ENCODE measurements around the gene CXCR5. TPM values are rescaled to one million over a fixed set of nuclear protein-coding genes. Genes with fewer than 3 reads are reported as not detected.

Gene CXCR5
- total and polyA plus RNA-seq, 4 donors: 0.06 to 0.92 TPM; not detected in 2

GRCh38 chr11:118914178-118914918, 30.7 kb downstream of the CXCR5 start:
- Histone ChIP-seq H3K27me3 (ENCODE audit: control insufficient read depth in 4 of 4, insufficient read depth in 4 of 4, low read length in 3 of 4) (no peaks in the 10 kb centered on the region), H3K4me3 (ENCODE audit: low read depth in 1 of 3, low read length in 3 of 3) (no peak overlapping the region), H3K4me1 (ENCODE audit: control insufficient read depth in 4 of 4, insufficient read depth in 4 of 4, low read length in 3 of 4) (peaks cover 36 to 94% (median 65%) of the 10 kb centered on the region in 4 donors), H3K9me3 (ENCODE audit: control insufficient read depth in 4 of 4, low read length in 3 of 4) (no peaks in the 10 kb centered on the region), H3K9ac (ENCODE audit: low read depth in 1 of 2, low read length in 2 of 2) (no peak overlapping the region), H3K36me3 (ENCODE audit: control insufficient read depth in 4 of 4, insufficient read depth in 3 of 4, low read depth in 1 of 4, low read length in 3 of 4) (no peaks in the 10 kb centered on the region), H3K27ac (ENCODE audit: low read depth in 1 of 2, low read length in 2 of 2) (peak overlapping the region; percentile 75 to 76)
- WGBS: 52% methylated on average over 15 of the region's 15 CpGs
- no peak for DNase-seq (ENCODE audit: low spot score)
- TF ChIP-seq, protein P1, sequence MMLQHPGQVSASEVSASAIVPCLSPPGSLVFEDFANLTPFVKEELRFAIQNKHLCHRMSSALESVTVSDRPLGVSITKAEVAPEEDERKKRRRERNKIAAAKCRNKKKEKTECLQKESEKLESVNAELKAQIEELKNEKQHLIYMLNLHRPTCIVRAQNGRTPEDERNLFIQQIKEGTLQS (IDR thresholded peaks at IDR 0.05): no peak
- TF ChIP-seq RXRA (IDR thresholded peaks at IDR 0.05): peak in 1 of 2 donors; percentile 13

DNA sequence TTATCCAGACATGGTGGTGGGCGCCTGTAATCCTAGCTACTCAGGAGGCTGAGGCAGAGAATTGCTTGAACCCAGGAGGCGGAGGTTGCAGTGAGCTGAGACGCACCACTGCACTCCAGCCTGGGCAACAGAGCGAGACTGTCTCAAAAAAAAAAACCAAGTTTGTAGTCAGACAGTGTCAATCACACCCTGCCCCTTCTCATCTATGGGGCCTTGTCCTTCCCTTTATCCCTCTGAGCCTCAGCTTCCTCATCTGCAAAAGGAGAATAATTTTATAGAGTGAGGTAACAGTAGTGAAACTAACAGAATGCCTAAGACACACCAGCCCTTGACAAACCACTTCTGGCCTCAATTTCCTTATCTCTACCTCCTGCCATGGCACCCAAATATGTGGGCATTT, 31.3 kb downstream of the CXCR5 start:
- H3K9ac ChIP-seq (ENCODE audit: low read depth in 1 of 2, low read length in 2 of 2): no peak overlapping the region
- WGBS: 85% methylated on average over 4 of the region's 4 CpGs
- DNase-seq (ENCODE audit: low spot score): no peak
- H3K36me3 ChIP-seq (ENCODE audit: control insufficient read depth in 4 of 4, insufficient read depth in 3 of 4, low read depth in 1 of 4, low read length in 3 of 4): no peaks in the 10 kb centered on the region
- H3K4me3 ChIP-seq (ENCODE audit: low read depth in 1 of 3, low read length in 3 of 3): no peak overlapping the region
- peak overlapping the region; percentile 76 to 94 for H3K27ac ChIP-seq (ENCODE audit: low read depth in 1 of 2, low read length in 2 of 2)
- H3K27me3 ChIP-seq (ENCODE audit: control insufficient read depth in 4 of 4, insufficient read depth in 4 of 4, low read length in 3 of 4): no peaks in the 10 kb centered on the region
- TF ChIP-seq RXRA (IDR thresholded peaks at IDR 0.05): peak in 1 of 2 donors; percentile 1
- TF ChIP-seq YY1 (IDR thresholded peaks at IDR 0.05): no peak
- no peaks in the 10 kb centered on the region for H3K9me3 ChIP-seq (ENCODE audit: control insufficient read depth in 4 of 4, low read length in 3 of 4)
- peaks cover 34 to 94% (median 71%) of the 10 kb centered on the region in 4 donors for H3K4me1 ChIP-seq (ENCODE audit: control insufficient read depth in 4 of 4, insufficient read depth in 4 of 4, low read length in 3 of 4)

- Histone ChIP-seq H3K27ac (ENCODE audit: low read depth in 1 of 2, low read length in 2 of 2) (peak overlapping the region; percentile 28 to 94), H3K4me3 (ENCODE audit: low read depth in 1 of 3, low read length in 3 of 3) (no peak overlapping the region), H3K9me3 (ENCODE audit: control insufficient read depth in 4 of 4, low read length in 3 of 4) (no peaks in the 10 kb centered on the region), H3K36me3 (ENCODE audit: control insufficient read depth in 4 of 4, insufficient read depth in 3 of 4, low read depth in 1 of 4, low read length in 3 of 4) (no peaks in the 10 kb centered on the region), H3K9ac (ENCODE audit: low read depth in 1 of 2, low read length in 2 of 2) (no peak overlapping the region), H3K4me1 (ENCODE audit: control insufficient read depth in 4 of 4, insufficient read depth in 4 of 4, low read length in 3 of 4) (peaks cover 37 to 95% (median 75%) of the 10 kb centered on the region in 4 donors), H3K27me3 (ENCODE audit: control insufficient read depth in 4 of 4, insufficient read depth in 4 of 4, low read length in 3 of 4) (no peaks in the 10 kb centered on the region)
- 85% methylated on average over 2 of the region's 2 CpGs for WGBS
- no peak for DNase-seq (ENCODE audit: low spot score)
- TF ChIP-seq, protein P2, sequence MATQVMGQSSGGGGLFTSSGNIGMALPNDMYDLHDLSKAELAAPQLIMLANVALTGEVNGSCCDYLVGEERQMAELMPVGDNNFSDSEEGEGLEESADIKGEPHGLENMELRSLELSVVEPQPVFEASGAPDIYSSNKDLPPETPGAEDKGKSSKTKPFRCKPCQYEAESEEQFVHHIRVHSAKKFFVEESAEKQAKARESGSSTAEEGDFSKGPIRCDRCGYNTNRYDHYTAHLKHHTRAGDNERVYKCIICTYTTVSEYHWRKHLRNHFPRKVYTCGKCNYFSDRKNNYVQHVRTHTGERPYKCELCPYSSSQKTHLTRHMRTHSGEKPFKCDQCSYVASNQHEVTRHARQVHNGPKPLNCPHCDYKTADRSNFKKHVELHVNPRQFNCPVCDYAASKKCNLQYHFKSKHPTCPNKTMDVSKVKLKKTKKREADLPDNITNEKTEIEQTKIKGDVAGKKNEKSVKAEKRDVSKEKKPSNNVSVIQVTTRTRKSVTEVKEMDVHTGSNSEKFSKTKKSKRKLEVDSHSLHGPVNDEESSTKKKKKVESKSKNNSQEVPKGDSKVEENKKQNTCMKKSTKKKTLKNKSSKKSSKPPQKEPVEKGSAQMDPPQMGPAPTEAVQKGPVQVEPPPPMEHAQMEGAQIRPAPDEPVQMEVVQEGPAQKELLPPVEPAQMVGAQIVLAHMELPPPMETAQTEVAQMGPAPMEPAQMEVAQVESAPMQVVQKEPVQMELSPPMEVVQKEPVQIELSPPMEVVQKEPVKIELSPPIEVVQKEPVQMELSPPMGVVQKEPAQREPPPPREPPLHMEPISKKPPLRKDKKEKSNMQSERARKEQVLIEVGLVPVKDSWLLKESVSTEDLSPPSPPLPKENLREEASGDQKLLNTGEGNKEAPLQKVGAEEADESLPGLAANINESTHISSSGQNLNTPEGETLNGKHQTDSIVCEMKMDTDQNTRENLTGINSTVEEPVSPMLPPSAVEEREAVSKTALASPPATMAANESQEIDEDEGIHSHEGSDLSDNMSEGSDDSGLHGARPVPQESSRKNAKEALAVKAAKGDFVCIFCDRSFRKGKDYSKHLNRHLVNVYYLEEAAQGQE (IDR thresholded peaks at IDR 0.05): no peak
- TF ChIP-seq, protein P1 (IDR thresholded peaks at IDR 0.05): no peak
- TF ChIP-seq YY1 (IDR thresholded peaks at IDR 0.05) (no peak), FOXA1 (IDR thresholded peaks at IDR 0.05) (no peak), RXRA (IDR thresholded peaks at IDR 0.05) (no peak), HNF4A (conservative IDR thresholded peaks at IDR 0.05) (no peak), EGR1 (IDR thresholded peaks at IDR 0.05; ENCODE audit: low read depth in 2 of 2) (no peak), JUND (IDR thresholded peaks at IDR 0.05) (no peak), ZBTB33 (IDR thresholded peaks at IDR 0.05) (no peak), NR2F2 (IDR thresholded peaks at IDR 0.05) (no peak), RAD21 (IDR thresholded peaks at IDR 0.05) (no peak), SP1 (IDR thresholded peaks at IDR 0.05) (no peak), GABPA (IDR thresholded peaks at IDR 0.05 in 1 of 2, conservative IDR thresholded peaks at IDR 0.05 in 1 of 2) (no peak), MAX (IDR thresholded peaks at IDR 0.05) (no peak), CTCF (IDR thresholded peaks at IDR 0.05; ENCODE audit: low read depth, low read length, missing input control) (no peak), TAF1 (conservative IDR thresholded peaks at IDR 0.05) (no peak), FOXA2 (IDR thresholded peaks at IDR 0.05) (no peak), HNF4G (IDR thresholded peaks at IDR 0.05) (no peak)
Observed at GRCh38 chr11:118915396-118915795, 31.7 kb downstream of the CXCR5 start.

All from liver (tissue), 9 donors.